VCaP (cell line): ENCODE measurements around the gene PRKCB.

Experiments used
- H3K27ac ChIP-seq: fragments of 450-650 bp; 2 replicates; pipeline ENCODE4 v1.5.1; 2017
- TF ChIP-seq, protein P1 (sequence below): fragments of 450-650 bp; conservative IDR thresholded peaks from 2 replicates; pipeline ENCODE4 v1.5.1; 2017; ENCODE audit warnings: mild to moderate bottlenecking, moderate library complexity

The PRKCB gene

DNA sequence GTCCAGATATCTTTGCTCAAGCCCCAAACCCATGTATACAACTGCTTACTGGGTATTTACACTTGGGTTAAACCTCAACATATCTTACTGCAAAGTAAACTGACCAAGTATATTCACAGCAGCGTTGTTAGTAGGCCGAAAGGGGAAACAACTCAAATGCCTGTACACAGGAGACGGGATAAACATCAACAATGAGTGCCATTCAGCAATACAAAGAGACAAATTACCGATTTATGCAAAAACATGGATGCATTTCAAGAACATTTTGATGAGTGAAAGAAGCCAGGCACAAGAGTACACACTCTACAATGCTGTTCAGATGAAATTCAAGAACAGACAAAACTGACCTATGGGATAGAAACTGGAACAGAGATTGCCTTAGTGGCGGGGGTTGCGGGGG lies 284.0 kb downstream of the PRKCB start:
- TF ChIP-seq, protein P1, sequence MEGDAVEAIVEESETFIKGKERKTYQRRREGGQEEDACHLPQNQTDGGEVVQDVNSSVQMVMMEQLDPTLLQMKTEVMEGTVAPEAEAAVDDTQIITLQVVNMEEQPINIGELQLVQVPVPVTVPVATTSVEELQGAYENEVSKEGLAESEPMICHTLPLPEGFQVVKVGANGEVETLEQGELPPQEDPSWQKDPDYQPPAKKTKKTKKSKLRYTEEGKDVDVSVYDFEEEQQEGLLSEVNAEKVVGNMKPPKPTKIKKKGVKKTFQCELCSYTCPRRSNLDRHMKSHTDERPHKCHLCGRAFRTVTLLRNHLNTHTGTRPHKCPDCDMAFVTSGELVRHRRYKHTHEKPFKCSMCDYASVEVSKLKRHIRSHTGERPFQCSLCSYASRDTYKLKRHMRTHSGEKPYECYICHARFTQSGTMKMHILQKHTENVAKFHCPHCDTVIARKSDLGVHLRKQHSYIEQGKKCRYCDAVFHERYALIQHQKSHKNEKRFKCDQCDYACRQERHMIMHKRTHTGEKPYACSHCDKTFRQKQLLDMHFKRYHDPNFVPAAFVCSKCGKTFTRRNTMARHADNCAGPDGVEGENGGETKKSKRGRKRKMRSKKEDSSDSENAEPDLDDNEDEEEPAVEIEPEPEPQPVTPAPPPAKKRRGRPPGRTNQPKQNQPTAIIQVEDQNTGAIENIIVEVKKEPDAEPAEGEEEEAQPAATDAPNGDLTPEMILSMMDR, result no peak
- no peak overlapping the region for H3K27ac ChIP-seq

DNA sequence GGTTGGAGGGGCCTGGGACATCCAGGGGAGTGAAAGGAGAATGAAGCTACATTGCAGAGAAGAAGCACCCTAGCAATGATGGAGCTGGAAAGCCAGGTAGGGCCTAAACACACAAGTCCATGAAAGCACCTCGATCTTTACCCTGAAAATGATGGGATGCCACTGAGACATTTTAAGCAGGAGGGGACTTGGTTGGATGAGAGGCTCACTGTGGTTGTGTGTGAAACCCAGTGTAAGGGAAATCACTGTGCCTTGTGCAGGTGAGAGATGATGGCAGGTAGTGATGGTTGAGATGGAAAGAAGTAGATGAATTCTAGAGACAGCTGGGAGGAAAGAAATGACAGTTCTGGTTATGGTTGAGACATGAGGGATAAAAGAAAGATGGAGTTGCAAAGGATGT lies 287.5 kb downstream of the PRKCB start:
- TF ChIP-seq, protein P1, result no peak
- H3K27ac ChIP-seq, result no peak overlapping the region

DNA sequence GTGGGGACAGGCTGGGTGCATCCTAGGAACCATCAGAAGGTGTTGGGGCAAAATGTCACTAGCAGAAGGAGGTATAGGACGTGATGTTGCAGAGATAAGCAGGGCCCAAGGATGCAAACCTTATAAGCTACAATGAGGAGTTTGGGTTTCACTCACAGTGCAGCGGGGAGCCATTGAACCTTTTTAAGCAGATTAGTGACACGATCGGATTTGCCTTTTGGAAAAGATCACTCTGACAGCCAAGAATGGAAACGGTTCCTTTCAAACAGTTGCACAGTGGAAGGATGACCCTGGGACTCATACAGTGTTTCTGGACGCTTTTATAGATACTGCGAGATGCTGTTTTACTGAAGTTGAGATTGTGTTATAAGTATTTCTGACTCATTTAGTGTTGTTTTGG lies 288.5 kb downstream of the PRKCB start:
- H3K27ac ChIP-seq, result no peak overlapping the region
- TF ChIP-seq, protein P1, result no peak

GRCh38 chr16:24125214-24125613 lies 289.4 kb downstream of the PRKCB start:
- TF ChIP-seq, protein P1, result no peak
- H3K27ac ChIP-seq, result no peak overlapping the region

DNA sequence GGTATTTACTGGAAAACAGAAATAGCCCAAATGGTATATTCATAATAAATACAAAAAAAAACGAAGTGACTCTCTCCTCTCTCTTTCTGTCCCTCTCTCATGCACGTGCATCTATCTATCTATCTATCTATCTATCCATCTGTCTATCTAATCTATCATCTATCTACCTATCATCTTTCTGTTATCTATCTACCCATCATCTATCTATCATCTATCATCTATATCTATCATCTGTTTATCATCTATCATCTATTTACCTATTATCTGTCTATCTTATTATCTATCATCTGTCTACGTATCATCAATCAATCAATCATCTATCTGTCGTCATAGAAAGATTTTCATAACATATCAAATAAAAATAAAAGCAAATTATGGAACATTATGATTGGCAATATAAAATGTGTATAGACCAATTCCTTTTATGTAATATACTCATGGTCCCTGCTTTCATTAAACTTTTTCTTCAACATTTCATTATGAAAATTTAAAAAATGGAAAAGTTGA lies 293.7 kb downstream of the PRKCB start:
- H3K27ac ChIP-seq, result no peak overlapping the region
- TF ChIP-seq, protein P1, result no peak

DNA sequence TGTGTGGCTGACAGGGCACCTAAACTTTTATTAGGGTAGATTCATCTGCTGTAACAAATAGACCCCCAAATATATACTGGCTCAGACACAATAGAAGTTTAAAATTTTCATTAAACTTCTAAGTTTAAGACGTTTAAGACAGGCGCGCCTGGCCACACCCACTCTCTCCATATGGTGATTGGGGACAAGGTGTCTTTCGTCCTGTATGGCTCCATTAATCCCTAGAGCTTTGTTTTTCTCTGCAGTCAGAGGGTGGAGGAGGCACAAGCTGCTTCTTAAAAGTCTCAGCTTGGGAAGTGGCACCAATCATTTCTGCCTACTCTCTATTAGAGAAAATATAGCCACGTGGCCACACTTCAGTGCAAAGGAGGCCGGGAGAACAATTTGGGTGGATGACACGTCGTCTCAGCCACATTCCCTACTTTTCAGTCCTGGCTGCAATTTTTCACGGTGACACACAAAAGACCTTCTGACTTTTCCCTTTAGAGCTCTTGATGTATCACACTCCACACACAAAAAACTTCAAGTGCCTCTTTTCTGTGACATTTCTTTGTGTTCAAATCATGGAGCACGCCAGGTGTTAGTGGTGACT lies 294.8 kb downstream of the PRKCB start:
- H3K27ac ChIP-seq, result no peak overlapping the region

DNA sequence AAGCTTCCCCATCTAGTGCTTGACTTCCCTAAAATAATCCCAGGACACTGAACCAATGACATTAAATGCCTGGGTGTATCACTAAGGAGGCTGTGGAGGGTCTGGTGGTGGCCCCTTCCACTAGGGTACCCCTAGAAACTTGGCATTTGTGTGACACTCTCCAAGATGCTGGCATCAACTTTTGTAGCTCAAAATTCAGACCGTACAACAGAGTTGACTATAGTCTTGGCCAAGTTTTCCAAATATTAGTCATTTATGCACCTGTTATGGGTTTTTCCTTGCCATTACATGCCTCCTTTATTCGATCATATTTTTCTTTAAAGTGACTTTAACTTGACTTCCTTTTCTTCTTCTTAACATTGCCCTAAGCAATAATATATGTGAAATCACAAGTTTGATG lies 295.5 kb downstream of the PRKCB start:
- TF ChIP-seq, protein P1, result no peak
- H3K27ac ChIP-seq, result no peak overlapping the region

More for the DNA sequence above, 294.8 kb downstream of the PRKCB start:
- TF ChIP-seq, protein P1, result no peak
